ENCODE data around the gene OSER1.

OSER1 gene

DNA sequence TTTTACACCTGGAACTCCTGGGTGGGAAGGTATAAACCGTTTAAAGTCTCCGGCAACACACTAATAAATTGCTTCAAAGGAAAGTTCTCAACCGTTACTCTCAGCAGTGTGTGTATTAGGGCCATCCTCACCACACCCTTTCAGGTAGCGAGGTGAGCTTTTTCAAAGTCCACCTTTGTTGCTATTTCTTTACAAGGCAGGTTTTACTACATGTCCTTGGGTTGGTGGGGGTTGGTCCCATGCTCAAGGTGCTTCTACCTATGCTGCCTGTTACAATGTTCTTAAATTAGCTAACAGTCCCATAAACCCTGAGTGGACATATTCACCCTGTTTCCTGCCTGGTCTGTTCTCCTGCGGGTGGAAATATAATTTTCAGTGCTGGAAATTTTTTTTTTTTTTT, 13.2 kb upstream of the OSER1 start:
- Histone ChIP-seq H3K9me3 (ENCODE audit: control insufficient read depth, insufficient read depth, low read length) (no peaks in the 10 kb centered on the region), H3K4me1 (ENCODE audit: control insufficient read depth, low read length) (peaks cover 4% of the 10 kb centered on the region), H3K4me3 (ENCODE audit: low read length) (no peak overlapping the region), H3K9me2 (replicated peaks; ENCODE audit: control insufficient read depth, low read length) (no peaks in the 10 kb centered on the region), H3K36me3 (ENCODE audit: control insufficient read depth, low read length) (no peaks in the 10 kb centered on the region), H4K20me1 (ENCODE audit: control insufficient read depth, insufficient read depth, low read depth, low read length) (no peaks in the 10 kb centered on the region), H3K27me3 (ENCODE audit: control insufficient read depth, low read length) (no peaks in the 10 kb centered on the region), H3K4me2 (ENCODE audit: low read length) (no peak overlapping the region), H3K79me2 (ENCODE audit: control insufficient read depth, low read length) (no peaks in the 10 kb centered on the region), H3F3A (ENCODE audit: control insufficient read depth, insufficient read depth) (no peaks in the 10 kb centered on the region), H3K27ac (ENCODE audit: low read depth, low read length) (no peak overlapping the region)
- no peak for TF ChIP-seq EZH2phosphoT487 (IDR thresholded peaks at IDR 0.05; ENCODE audit: borderline replicate concordance, low read length)
- TF ChIP-seq, protein P1, sequence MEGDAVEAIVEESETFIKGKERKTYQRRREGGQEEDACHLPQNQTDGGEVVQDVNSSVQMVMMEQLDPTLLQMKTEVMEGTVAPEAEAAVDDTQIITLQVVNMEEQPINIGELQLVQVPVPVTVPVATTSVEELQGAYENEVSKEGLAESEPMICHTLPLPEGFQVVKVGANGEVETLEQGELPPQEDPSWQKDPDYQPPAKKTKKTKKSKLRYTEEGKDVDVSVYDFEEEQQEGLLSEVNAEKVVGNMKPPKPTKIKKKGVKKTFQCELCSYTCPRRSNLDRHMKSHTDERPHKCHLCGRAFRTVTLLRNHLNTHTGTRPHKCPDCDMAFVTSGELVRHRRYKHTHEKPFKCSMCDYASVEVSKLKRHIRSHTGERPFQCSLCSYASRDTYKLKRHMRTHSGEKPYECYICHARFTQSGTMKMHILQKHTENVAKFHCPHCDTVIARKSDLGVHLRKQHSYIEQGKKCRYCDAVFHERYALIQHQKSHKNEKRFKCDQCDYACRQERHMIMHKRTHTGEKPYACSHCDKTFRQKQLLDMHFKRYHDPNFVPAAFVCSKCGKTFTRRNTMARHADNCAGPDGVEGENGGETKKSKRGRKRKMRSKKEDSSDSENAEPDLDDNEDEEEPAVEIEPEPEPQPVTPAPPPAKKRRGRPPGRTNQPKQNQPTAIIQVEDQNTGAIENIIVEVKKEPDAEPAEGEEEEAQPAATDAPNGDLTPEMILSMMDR (IDR thresholded peaks at IDR 0.05; ENCODE audit: low read depth, low read length, poor library complexity, severe bottlenecking): no peak

- H3F3A ChIP-seq (ENCODE audit: control insufficient read depth, insufficient read depth): 0 out of 2 replicates have a peak, but pooled peaks cover 2% of the 10 kb centered on the region
- no peaks in the 10 kb centered on the region for H3K36me3 ChIP-seq (ENCODE audit: control insufficient read depth, low read length)
- H3K79me2 ChIP-seq (ENCODE audit: control insufficient read depth, low read length): no peaks in the 10 kb centered on the region
- no peak overlapping the region for H3K4me2 ChIP-seq (ENCODE audit: low read length)
- peaks cover 13% of the 10 kb centered on the region for H3K4me1 ChIP-seq (ENCODE audit: control insufficient read depth, low read length)
- no peaks in the 10 kb centered on the region for H4K20me1 ChIP-seq (ENCODE audit: control insufficient read depth, insufficient read depth, low read depth, low read length)
- H3K4me3 ChIP-seq (ENCODE audit: low read length): no peak overlapping the region
- no peaks in the 10 kb centered on the region for H3K27me3 ChIP-seq (ENCODE audit: control insufficient read depth, low read length)
- no peaks in the 10 kb centered on the region for H3K9me3 ChIP-seq (ENCODE audit: control insufficient read depth, insufficient read depth, low read length)
- H3K9me2 ChIP-seq (replicated peaks; ENCODE audit: control insufficient read depth, low read length): no peaks in the 10 kb centered on the region
- H3K27ac ChIP-seq (ENCODE audit: low read depth, low read length): no peak overlapping the region
- TF ChIP-seq, protein P1 (IDR thresholded peaks at IDR 0.05; ENCODE audit: low read depth, low read length, poor library complexity, severe bottlenecking): peak; percentile 21
- no peak for TF ChIP-seq EZH2phosphoT487 (IDR thresholded peaks at IDR 0.05; ENCODE audit: borderline replicate concordance, low read length)
Measured at GRCh38 chr20:44222633-44223368, 12.2 kb upstream of the OSER1 start.

DNA sequence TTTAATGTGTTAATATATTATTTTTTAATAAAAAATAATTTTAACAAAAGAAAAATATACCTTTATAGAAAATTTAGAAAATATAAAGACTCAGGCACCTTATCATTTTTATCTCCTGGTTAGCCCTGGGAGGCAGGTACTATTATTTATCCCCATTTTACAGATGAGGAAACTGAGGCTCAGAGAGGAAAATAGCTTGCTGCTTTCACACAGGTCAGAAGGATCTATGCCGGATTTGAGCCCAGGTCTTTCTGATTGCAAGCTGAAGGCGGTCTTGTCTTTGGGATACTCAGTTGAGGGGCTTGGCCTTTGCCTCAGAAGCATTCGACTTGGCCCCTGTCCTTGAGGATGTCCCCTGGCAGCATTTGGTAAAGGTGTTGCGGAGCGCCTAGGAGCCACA, 11.5 kb upstream of the OSER1 start:
- Histone ChIP-seq H3K4me3 (ENCODE audit: low read length) (no peak overlapping the region), H3K27ac (ENCODE audit: low read depth, low read length) (no peak overlapping the region), H3K9me2 (replicated peaks; ENCODE audit: control insufficient read depth, low read length) (no peaks in the 10 kb centered on the region), H3K9me3 (ENCODE audit: control insufficient read depth, insufficient read depth, low read length) (no peaks in the 10 kb centered on the region), H3F3A (ENCODE audit: control insufficient read depth, insufficient read depth) (0 out of 2 replicates have a peak, but pooled peaks cover 2% of the 10 kb centered on the region), H3K36me3 (ENCODE audit: control insufficient read depth, low read length) (no peaks in the 10 kb centered on the region), H4K20me1 (ENCODE audit: control insufficient read depth, insufficient read depth, low read depth, low read length) (no peaks in the 10 kb centered on the region), H3K4me2 (ENCODE audit: low read length) (no peak overlapping the region), H3K4me1 (ENCODE audit: control insufficient read depth, low read length) (peaks cover 18% of the 10 kb centered on the region), H3K79me2 (ENCODE audit: control insufficient read depth, low read length) (no peaks in the 10 kb centered on the region), H3K27me3 (ENCODE audit: control insufficient read depth, low read length) (0 out of 2 replicates have a peak, but pooled peaks cover 2% of the 10 kb centered on the region)
- TF ChIP-seq, protein P1 (IDR thresholded peaks at IDR 0.05; ENCODE audit: low read depth, low read length, poor library complexity, severe bottlenecking): no peak
- TF ChIP-seq EZH2phosphoT487 (IDR thresholded peaks at IDR 0.05; ENCODE audit: borderline replicate concordance, low read length): no peak
